ENCODE results near the gene SETSIP. TPM values are rescaled to one million over a fixed set of nuclear protein-coding genes. Genes with fewer than 3 reads are reported as not detected.

SETSIP gene
- total RNA-seq, 1 donor = not detected

DNA sequence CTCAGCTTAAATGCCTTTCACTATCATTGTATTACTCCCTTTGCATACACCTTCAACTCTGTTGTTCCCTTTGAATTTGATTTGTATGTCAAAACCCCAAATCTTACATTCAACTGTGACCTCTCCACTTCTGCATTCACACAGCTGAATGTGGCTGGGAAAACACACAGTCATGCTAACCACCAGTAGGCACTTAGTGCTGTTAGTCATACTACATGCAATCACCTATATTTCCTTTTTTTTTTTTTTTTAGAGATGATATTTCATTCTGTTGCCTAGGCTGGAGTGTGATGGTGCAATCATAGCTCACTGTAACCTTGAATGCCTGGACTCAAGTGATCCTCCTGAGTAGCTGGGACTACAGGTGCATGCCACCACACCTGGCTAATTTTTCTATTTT is 21.1 kb upstream of the SETSIP start:
- no peak for DNase-seq (ENCODE audit: low read depth)
- no peak overlapping the region for H3K4me3 ChIP-seq (ENCODE audit: low read depth, low read length)
- TF ChIP-seq, protein P1, sequence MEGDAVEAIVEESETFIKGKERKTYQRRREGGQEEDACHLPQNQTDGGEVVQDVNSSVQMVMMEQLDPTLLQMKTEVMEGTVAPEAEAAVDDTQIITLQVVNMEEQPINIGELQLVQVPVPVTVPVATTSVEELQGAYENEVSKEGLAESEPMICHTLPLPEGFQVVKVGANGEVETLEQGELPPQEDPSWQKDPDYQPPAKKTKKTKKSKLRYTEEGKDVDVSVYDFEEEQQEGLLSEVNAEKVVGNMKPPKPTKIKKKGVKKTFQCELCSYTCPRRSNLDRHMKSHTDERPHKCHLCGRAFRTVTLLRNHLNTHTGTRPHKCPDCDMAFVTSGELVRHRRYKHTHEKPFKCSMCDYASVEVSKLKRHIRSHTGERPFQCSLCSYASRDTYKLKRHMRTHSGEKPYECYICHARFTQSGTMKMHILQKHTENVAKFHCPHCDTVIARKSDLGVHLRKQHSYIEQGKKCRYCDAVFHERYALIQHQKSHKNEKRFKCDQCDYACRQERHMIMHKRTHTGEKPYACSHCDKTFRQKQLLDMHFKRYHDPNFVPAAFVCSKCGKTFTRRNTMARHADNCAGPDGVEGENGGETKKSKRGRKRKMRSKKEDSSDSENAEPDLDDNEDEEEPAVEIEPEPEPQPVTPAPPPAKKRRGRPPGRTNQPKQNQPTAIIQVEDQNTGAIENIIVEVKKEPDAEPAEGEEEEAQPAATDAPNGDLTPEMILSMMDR (IDR thresholded peaks at IDR 0.05; ENCODE audit: insufficient read depth, low read length) = no peak

DNA sequence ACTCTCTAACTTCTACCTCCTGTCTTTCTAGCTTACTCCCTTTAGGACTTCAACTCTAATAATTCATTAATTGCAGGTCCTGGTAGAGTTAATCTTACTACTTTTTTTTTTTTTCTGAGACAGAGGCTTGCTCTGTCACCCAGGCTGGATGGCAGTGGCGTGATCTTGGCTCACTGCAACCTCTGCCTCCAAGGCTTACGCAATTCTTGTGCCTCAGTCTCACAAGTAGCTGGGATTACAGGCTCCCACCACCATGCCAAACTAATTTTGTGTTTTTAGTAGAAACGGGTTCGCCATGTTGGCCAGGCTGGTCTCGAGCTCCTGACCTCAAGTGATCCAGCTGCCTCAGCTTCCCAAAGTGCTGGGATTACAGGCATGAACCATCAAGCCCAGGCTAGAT is 20.7 kb upstream of the SETSIP start:
- TF ChIP-seq, protein P1 (IDR thresholded peaks at IDR 0.05; ENCODE audit: insufficient read depth, low read length) = no peak
- no peak overlapping the region for H3K4me3 ChIP-seq (ENCODE audit: low read depth, low read length)
- no peak for DNase-seq (ENCODE audit: low read depth)

DNA sequence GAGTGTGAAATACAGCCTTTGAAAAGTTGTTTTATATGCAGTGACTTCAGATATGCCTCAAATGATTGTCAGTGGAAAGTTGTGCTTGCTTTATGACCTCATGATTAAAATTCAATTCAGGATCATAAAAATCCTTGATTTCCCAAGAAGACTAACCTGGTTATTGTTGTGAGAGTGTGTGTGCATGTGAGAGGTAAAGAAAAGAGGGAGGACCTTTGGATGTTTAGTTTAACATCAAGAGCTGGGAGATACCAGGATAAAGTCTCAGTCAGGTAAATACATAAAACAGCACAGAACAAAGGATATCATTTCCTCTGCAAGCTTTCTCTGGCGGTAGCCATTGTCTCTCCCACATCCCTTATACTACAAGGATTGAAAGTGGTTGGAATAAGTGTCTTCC is 19.4 kb upstream of the SETSIP start:
- H3K4me3 ChIP-seq (ENCODE audit: low read depth, low read length) = no peak overlapping the region
- TF ChIP-seq, protein P1 (IDR thresholded peaks at IDR 0.05; ENCODE audit: insufficient read depth, low read length) = no peak

DNA sequence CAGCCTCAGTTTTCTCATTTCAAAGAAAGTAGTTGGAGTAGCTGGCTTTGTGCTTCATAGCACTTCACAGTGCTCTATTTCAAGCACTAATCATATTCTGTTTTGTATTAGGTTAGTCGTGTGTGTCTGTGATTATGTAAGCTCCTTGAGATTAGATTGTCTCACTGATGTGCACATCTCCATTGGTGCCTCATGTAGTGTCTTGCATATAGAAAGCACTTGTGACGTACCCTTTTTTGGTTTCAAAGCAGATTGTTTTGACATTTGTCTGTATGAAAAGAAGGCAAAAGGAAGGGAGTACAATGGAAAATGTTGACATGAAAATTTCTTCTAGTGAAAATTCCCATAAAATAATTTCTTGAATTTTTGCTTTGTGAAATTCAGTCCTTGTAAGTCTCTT is 18.9 kb upstream of the SETSIP start:
- TF ChIP-seq, protein P1 (IDR thresholded peaks at IDR 0.05; ENCODE audit: insufficient read depth, low read length) = no peak
- no peak for DNase-seq (ENCODE audit: low read depth)
- no peak overlapping the region for H3K4me3 ChIP-seq (ENCODE audit: low read depth, low read length)

More for the DNA sequence above, 19.4 kb upstream of the SETSIP start:
- no peak for DNase-seq (ENCODE audit: low read depth)

DNA sequence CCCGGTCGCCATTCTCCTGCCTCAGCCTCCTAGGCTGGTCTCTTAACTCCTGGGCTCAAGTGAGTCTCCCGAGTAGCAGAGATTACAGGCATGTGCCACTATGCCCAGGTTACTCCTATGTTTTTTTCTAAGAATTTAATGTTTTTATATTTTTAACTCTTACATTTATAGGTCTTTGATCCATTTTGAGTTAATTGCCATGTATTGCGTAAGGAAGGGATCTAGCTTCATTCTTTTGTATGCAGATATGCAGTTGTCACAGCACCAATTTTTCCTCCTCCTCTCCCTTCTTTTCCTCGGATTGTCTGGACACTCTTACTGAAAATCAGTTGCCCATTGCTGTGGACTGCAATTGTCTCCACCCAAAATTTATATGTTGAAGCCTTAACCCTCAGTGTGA is 16.4 kb upstream of the SETSIP start:
- TF ChIP-seq, protein P1 (IDR thresholded peaks at IDR 0.05; ENCODE audit: insufficient read depth, low read length) = no peak
- DNase-seq (ENCODE audit: low read depth) = no peak
- no peak overlapping the region for H3K4me3 ChIP-seq (ENCODE audit: low read depth, low read length)

DNA sequence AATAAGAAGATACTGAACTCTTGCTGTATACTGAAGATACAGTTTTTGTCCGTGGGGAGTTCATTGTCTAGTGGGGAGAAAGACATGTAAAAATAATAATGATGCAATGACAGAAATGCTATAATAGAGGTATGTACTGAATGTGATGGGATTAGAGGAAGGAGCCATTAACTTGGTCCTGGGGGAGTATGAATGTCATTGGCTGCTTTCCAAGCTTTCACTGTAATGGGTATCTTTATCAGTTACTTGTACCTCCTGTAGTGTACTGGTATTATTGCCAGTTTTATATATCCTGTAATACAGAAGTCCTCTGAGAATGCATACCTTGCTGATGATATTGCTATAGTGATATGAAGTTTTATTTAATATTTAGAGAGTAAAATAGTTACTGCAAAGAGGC is 12.3 kb upstream of the SETSIP start:
- no peak overlapping the region for H3K4me3 ChIP-seq (ENCODE audit: low read depth, low read length)
- DNase-seq (ENCODE audit: low read depth) = no peak
- TF ChIP-seq, protein P1 (IDR thresholded peaks at IDR 0.05; ENCODE audit: insufficient read depth, low read length) = no peak

DNA sequence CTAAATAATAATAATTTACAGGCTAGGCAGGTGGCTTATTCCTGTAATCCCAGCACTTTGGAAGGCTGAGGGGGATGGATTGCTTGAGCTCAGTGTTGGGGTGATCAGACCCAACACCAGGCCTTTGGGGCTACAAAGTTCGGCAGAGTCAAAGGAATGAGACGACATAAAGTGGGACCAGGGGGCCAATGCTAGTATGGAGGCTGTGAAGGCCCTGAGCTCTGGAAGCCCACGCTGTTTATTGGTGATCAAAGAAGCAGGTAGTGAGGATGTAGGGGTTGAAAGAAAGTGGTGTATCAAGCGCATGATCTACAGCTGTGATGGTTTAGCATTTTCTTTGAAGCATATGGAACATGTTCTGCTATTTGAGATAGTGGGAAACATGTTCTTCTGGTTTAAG is 10.5 kb upstream of the SETSIP start:
- DNase-seq (ENCODE audit: low read depth) = no peak
- TF ChIP-seq, protein P1 (IDR thresholded peaks at IDR 0.05; ENCODE audit: insufficient read depth, low read length) = no peak
- no peak overlapping the region for H3K4me3 ChIP-seq (ENCODE audit: low read depth, low read length)

Measured in fibroblast of the aortic adventitia (primary cell).